Glomerular endothelial cell (primary cell): ENCODE measurements around the gene C3orf70. TPM values are rescaled to one million over a fixed set of nuclear protein-coding genes. Genes with fewer than 3 reads are reported as not detected.

Source experiments
- DNase-seq: peaks from one replicate; pipeline ENCODE4 v3.0.0-alpha.2; 2011; ENCODE audit warnings: low read depth, low spot score; ENCODE audit errors: extremely low read depth
- total RNA-seq: library from RNA; depleted of rRNA; stranded (reverse); fragments of >200 nt; gene quantifications from 2 replicates; pipeline ENCODE4 v1.2.3, GENCODE V29; 2015

C3orf70 gene
- 2.4 and 2.7 TPM in 2 replicates for total RNA-seq

- no peak for DNase-seq
Measured at GRCh38 chr3:185152410-185153170, at the start of gene C3orf70. Gene C3orf70, minus strand, starts transcription at chr3:185153060. Its CDS starts 237 bp downstream, at chr3:185152823.

DNA sequence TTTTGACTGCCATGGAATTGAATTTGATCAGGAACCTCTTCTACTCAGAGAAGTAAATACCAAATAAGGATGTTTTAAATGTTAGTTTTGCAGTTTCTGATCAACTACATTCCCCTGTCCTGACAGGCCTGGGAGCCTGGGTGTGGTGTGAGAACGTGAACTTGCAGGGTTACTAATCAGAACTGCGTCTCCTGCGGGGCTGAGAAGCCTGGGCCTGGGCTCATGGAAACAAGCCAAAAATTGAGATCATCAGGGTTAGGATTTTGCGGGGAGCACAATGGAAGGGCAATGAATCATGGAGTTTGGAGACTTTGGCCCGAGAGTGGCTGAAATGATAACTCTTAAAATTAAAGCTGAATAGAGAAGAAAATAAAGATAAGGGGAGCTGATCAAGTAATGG, 47.8 kb upstream of the C3orf70 start:
- DNase-seq, result no peak

GRCh38 chr3:185199671-185200070, 46.8 kb upstream of the C3orf70 start:
- DNase-seq, result no peak

GRCh38 chr3:185199206-185199605, 46.3 kb upstream of the C3orf70 start:
- no peak for DNase-seq

DNA sequence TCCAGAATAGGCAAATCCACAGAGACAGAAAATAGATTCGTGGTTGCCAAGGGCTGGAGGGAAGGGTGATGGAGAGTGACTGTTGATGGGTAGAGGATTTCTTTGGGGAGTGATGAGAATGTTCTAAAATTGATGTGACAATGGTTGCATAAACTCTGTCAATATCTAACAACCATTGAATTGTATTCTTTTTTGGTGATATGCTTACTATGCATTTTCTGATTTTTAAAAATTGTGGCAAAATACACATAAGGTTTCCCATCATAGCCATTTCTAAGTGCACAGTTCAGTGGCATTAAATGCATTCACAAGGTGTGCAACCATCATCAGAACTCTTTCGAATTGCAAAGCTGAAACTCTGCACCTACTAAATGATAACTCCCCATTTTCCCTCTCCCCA, 44.2 kb upstream of the C3orf70 start:
- DNase-seq, result no peak

GRCh38 chr3:185195652-185196051, 42.8 kb upstream of the C3orf70 start:
- DNase-seq, result no peak

GRCh38 chr3:185188816-185189215, 36.0 kb upstream of the C3orf70 start:
- DNase-seq, result no peak

DNA sequence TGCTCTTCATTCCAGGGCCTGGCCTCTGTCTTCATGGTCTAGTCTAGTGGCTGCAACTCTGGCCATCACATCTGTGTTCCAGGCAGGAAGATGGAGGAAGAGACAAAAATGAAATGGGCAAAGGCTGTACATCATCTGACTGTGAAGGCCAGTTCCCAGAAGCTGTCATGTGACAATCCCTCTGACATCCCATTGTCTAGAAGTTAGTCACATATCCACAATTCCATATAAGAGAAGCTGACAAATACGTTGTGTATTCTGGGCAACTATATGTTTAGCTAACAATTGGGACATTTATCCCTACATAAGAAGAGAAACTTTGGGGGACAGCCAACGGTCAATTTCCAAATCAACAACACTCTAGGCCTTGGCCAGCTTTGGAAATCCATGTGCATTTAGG, 34.5 kb upstream of the C3orf70 start:
- no peak for DNase-seq

DNA sequence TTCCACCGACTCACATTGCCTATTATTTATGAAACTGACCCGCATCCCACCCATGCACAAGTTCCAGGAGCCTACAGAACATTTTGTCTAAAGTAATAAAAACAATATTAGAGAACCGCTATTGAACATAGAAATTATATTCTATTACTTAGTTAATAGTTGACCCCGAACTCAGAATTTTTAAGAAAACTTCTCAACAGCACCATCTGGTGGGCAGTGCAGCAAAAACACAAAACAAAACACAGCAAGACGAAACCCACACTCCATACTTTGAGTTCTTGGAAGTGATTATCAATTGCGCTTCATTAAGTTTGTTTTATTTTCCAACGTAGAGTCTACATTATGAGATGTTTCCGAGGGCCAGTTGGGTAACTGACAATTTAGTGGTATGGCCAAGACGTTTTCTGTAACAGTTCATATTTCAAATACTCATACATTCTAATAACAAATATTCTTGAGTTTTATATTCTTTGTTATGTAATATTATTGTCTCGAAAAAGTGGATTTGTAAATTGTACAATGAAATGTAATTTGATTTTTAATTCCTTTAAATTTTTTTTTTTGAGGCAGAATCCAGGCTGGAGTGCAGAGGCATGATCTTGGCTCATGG, 24.0 kb upstream of the C3orf70 start:
- DNase-seq, result peak; percentile 20

- no peak for DNase-seq
Measured at GRCh38 chr3:185175370-185175987, 22.6 kb upstream of the C3orf70 start.

DNA sequence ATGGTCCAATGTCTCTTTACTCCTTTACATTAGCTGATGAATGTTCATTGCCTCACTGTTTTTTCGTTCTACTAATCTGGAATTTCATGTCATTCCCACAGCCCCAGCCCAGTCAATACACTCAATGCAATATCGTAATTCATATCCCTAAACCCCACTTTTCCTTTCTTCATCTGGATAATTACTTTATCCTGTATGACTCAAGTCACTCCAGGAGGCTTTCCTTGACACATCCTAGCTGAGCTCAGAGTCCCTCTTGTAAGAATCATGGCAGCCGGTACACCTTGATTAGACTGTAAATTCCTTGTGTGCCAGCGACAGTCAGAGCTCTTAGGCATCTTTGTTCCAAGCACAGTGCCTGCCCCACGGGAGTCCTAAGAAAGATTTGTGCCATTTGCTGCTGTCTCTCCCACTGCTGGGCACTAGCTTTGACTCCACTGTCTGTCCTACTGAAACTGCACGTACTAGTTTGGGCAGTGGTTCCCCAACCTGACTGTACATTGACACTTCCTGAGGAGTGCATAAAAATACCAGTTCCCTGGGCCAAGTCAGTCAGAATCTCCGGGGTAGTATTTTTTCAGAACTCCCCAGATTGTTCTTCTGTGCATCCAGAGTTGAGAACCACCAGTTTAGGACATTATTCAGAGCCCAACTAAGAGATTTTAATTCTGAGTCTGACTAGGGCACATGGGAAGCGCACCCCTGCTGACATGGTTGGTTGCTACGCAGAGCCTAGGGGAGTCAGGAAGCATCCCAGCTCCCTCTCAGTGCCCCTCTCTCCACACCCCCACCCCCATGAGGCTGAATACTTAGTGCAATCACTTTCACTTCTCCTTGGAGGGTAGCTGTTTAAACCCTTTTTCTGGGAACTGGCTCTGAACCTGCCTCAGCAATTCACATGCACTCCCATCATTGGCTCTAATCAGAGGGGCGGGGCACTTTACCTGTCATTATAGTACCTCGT, 19.5 kb upstream of the C3orf70 start:
- DNase-seq, result no peak

GRCh38 chr3:185164428-185165217, 11.8 kb upstream of the C3orf70 start:
- DNase-seq, result no peak

- DNase-seq, result no peak
Measured at GRCh38 chr3:185162634-185163033, 9.8 kb upstream of the C3orf70 start.

- no peak for DNase-seq
Measured at GRCh38 chr3:185161761-185162160, 8.9 kb upstream of the C3orf70 start.

- DNase-seq, result no peak
Measured at GRCh38 chr3:185157347-185157746, 4.5 kb upstream of the C3orf70 start.

- DNase-seq, result no peak
Measured at GRCh38 chr3:185155678-185156077, 2.8 kb upstream of the C3orf70 start.

- DNase-seq, result no peak
Measured at GRCh38 chr3:185153861-185154629, 1.2 kb upstream of the C3orf70 start.

GRCh38 chr3:185153171-185153771, 411 bp upstream of the C3orf70 start:
- no peak for DNase-seq

- DNase-seq, result no peak
Measured at GRCh38 chr3:185151964-185152409, 873 bp downstream of the C3orf70 start.
